Measurements from ENCODE around the gene PRDM15. TPM values are rescaled to one million over a fixed set of nuclear protein-coding genes. Genes with fewer than 3 reads are reported as not detected.

The PRDM15 gene
- total RNA-seq, 2 experiments from 2014 or later, result 19.7 to 30.2 TPM

DNA sequence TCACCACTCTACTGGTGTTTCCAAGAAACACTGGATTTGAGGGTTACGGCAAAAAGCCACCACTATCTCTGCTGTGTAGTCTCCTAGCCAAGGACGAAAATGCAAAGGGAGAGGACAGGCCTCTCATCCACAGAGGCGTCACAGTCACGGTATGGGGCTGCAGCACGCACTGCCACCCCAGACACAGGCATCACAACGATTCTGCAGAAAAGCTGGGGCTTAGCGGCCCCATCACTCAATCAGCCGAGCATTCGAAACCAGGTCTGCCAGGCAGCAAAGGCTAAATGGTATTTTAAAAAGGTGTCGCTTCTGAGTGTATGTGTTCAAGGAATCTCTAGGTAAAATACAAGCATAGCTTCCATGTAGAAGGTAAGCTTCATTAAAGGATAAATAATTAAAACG, 113.7 kb downstream of the PRDM15 start:
- intact Hi-C loops (cut with micrococcal nuclease; ENCODE audit: unreplicated experiment), result no loop called here
- no TSS peak for BruUV-seq (replicated peaks)
- CTCF ChIA-PET (ENCODE audit: unreplicated experiment), result no interaction called here

DNA sequence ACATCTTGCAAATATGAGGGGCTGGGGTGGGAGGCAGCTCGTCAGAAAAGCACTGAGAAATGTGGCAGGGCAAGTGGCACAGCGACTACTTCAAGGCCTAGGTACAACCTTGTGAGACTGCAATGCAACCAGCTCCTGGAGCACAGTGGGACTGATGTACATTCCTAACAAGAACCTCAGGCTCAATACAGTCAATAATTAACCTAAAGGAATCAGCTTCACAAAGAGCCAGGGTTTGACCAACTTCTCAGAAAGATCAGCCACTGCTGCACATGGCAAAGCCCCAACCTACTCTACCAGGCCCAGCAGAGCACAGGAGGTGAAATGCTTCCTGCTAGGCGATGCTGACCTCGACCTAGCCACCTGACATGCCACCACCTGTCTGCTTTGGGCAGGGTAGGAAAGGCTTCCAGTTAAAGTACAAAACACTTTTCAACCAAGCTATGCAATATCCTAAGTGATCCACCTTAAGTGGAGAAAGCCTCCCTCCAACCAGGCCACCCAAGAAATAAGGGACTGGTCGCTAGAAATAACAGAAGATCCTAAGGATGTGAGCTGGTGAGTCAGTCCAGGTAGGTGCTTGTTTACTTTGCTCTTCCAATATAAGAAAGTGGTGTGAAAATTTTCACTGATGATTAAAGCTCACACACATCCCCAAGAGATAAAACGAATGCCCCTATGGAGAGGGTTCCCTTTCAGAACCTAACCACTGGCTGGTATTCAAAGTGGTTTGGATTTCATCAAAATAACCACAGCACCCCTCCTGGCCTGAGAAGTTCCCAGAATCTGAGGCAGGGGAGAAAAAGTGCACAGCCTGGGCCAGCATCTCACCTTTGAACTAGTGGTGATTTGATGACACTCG, 114.4 kb downstream of the PRDM15 start:
- no TSS peak for BruUV-seq (replicated peaks)
- intact Hi-C loops (cut with micrococcal nuclease; ENCODE audit: unreplicated experiment), result no loop called here
- Histone ChIP-seq H3K27ac (ENCODE audit: low read depth, low read length, poor library complexity, severe bottlenecking) (no peak overlapping the region), H3K4me2 (ENCODE audit: low read length) (no peak overlapping the region), H3K9me3 (ENCODE audit: low read length) (no peaks in the 10 kb centered on the region), H3K36me3 (ENCODE audit: insufficient read depth, low read length) (no peaks in the 10 kb centered on the region), H4K20me1 (ENCODE audit: insufficient read depth, low read length) (no peaks in the 10 kb centered on the region), H3K4me3 (ENCODE audit: low read depth, low read length, poor library complexity, severe bottlenecking) (no peak overlapping the region), H3K79me2 (ENCODE audit: insufficient read depth, low read depth, low read length) (no peaks in the 10 kb centered on the region), H2AFZ (ENCODE audit: low read length) (no peak overlapping the region), H3K4me1 (ENCODE audit: insufficient read depth, low read length, poor library complexity, severe bottlenecking) (peaks cover 26% of the 10 kb centered on the region), H3K9me2 (ENCODE audit: insufficient read depth, low read length) (no peaks in the 10 kb centered on the region)
- DNase-seq (ENCODE audit: low spot score), result no peak
- TF ChIP-seq EZH2phosphoT487 (IDR thresholded peaks at IDR 0.05; ENCODE audit: borderline replicate concordance, low read depth, low read length), result no peak
- POLR2A ChIA-PET, result interaction anchor here (0.6 to 1.1 kb wide), 2 partner anchors 211 to 221 kb away, joined by 3 to 5 read pairs; no protein-coding TSS in a partner anchor
- CTCF ChIA-PET (ENCODE audit: unreplicated experiment), result no interaction called here

More for the DNA sequence above, 113.7 kb downstream of the PRDM15 start:
- POLR2A ChIA-PET, result no interaction called here
- Histone ChIP-seq H3K4me3 (ENCODE audit: low read depth, low read length, poor library complexity, severe bottlenecking) (no peak overlapping the region), H3K4me2 (ENCODE audit: low read length) (no peak overlapping the region), H3K79me2 (ENCODE audit: insufficient read depth, low read depth, low read length) (no peaks in the 10 kb centered on the region), H3K4me1 (ENCODE audit: insufficient read depth, low read length, poor library complexity, severe bottlenecking) (peaks cover 26% of the 10 kb centered on the region), H3K27ac (ENCODE audit: low read depth, low read length, poor library complexity, severe bottlenecking) (no peak overlapping the region), H4K20me1 (ENCODE audit: insufficient read depth, low read length) (no peaks in the 10 kb centered on the region), H3K36me3 (ENCODE audit: insufficient read depth, low read length) (no peaks in the 10 kb centered on the region), H3K9me2 (ENCODE audit: insufficient read depth, low read length) (no peaks in the 10 kb centered on the region), H3K9me3 (ENCODE audit: low read length) (no peaks in the 10 kb centered on the region), H2AFZ (ENCODE audit: low read length) (no peak overlapping the region)
- TF ChIP-seq, protein P1, sequence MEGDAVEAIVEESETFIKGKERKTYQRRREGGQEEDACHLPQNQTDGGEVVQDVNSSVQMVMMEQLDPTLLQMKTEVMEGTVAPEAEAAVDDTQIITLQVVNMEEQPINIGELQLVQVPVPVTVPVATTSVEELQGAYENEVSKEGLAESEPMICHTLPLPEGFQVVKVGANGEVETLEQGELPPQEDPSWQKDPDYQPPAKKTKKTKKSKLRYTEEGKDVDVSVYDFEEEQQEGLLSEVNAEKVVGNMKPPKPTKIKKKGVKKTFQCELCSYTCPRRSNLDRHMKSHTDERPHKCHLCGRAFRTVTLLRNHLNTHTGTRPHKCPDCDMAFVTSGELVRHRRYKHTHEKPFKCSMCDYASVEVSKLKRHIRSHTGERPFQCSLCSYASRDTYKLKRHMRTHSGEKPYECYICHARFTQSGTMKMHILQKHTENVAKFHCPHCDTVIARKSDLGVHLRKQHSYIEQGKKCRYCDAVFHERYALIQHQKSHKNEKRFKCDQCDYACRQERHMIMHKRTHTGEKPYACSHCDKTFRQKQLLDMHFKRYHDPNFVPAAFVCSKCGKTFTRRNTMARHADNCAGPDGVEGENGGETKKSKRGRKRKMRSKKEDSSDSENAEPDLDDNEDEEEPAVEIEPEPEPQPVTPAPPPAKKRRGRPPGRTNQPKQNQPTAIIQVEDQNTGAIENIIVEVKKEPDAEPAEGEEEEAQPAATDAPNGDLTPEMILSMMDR (conservative IDR thresholded peaks at IDR 0.05; ENCODE audit: low read length), result no peak
- no peak for TF ChIP-seq EZH2phosphoT487 (IDR thresholded peaks at IDR 0.05; ENCODE audit: borderline replicate concordance, low read depth, low read length)
- no peak for DNase-seq (ENCODE audit: low spot score)

DNA sequence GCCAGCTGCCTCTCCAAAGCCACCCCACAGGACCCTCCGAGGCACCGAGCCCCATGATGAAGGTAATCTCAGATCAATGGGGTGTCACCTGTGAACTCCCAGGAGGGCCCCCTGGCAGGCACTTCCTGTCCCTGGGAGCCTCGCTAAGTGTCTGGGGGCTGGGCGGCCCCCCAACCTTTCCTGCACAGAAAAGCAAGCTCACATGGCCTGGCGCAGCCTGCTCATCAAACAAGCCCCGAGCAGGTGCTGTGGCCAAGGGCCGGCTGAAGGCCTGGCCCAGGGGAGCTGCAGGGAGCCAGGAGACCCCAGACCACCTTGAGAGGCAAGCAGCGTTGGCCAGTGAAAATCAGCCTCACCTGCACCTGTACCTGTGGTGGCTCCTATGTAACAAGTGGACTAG, 115.1 kb downstream of the PRDM15 start:
- H3K79me2 ChIP-seq (ENCODE audit: insufficient read depth, low read depth, low read length), result no peaks in the 10 kb centered on the region
- no peak for DNase-seq (ENCODE audit: low spot score)
- no peak overlapping the region for H3K4me2 ChIP-seq (ENCODE audit: low read length)

More for the DNA sequence above, 115.1 kb downstream of the PRDM15 start:
- ChIA-PET CTCF (ENCODE audit: unreplicated experiment) (no interaction called here), POLR2A (interaction anchor here (0.6 to 1.1 kb wide), 2 partner anchors 210 to 220 kb away, joined by 3 to 5 read pairs; no protein-coding TSS in a partner anchor)
- BruUV-seq (replicated peaks), result no TSS peak
- no peaks in the 10 kb centered on the region for H4K20me1 ChIP-seq (ENCODE audit: insufficient read depth, low read length)
- no peak for TF ChIP-seq EZH2phosphoT487 (IDR thresholded peaks at IDR 0.05; ENCODE audit: borderline replicate concordance, low read depth, low read length)
- TF ChIP-seq, protein P1 (conservative IDR thresholded peaks at IDR 0.05; ENCODE audit: low read length), result no peak
- H2AFZ ChIP-seq (ENCODE audit: low read length), result no peak overlapping the region
- no peak overlapping the region for H3K27ac ChIP-seq (ENCODE audit: low read depth, low read length, poor library complexity, severe bottlenecking)
- H3K4me3 ChIP-seq (ENCODE audit: low read depth, low read length, poor library complexity, severe bottlenecking), result no peak overlapping the region
- no peaks in the 10 kb centered on the region for H3K36me3 ChIP-seq (ENCODE audit: insufficient read depth, low read length)
- H3K9me2 ChIP-seq (ENCODE audit: insufficient read depth, low read length), result no peaks in the 10 kb centered on the region
- peaks cover 25% of the 10 kb centered on the region for H3K4me1 ChIP-seq (ENCODE audit: insufficient read depth, low read length, poor library complexity, severe bottlenecking)
- intact Hi-C loops (cut with micrococcal nuclease; ENCODE audit: unreplicated experiment), result no loop called here
- H3K9me3 ChIP-seq (ENCODE audit: low read length), result no peaks in the 10 kb centered on the region
